Neuron (in vitro differentiated cells): ENCODE data around the gene LIPT1.
A peak's percentile ranks its signal among the peaks of the same experiment; 100 is the strongest.
"Not testable (repeated sequence)": the region's sequence is repeated elsewhere in the genome, so short reads cannot be mapped to it uniquely, and the experiment has no call there.

Source experiments
- H2AFZ ChIP-seq: one replicate; pipeline ENCODE4 v1.6.1; 2013; ENCODE audit warnings: low read depth, mild to moderate bottlenecking, inconsistent platforms, low read length, moderate library complexity
- H3K27me3 ChIP-seq: one replicate; pipeline ENCODE4 v1.6.1; 2013; ENCODE audit warnings: low read length; ENCODE audit not compliant: insufficient read depth
- H3K36me3 ChIP-seq: one replicate; pipeline ENCODE4 v1.6.1; 2013; ENCODE audit warnings: low read length; ENCODE audit not compliant: insufficient read depth
- H3K4me1 ChIP-seq: one replicate; pipeline ENCODE4 v1.6.1; 2013; ENCODE audit warnings: low read length; ENCODE audit not compliant: insufficient read depth
- H3K4me3 ChIP-seq: 2 replicates; pipeline ENCODE4 v1.5.1; 2013; ENCODE audit warnings: mild to moderate bottlenecking, low read length, moderate library complexity
- H3K9me3 ChIP-seq: one replicate; pipeline ENCODE4 v1.6.1; 2013; ENCODE audit warnings: low read length

Gene LIPT1

GRCh38 chr2:99154643-99155536, at the start of gene LIPT1, which contains the start of gene TSGA10:
Gene LIPT1, plus strand, starts transcription at chr2:99154967. Its CDS starts 6,991 bp downstream, at chr2:99161958.
Gene TSGA10, minus strand, starts transcription at chr2:99154942. Its CDS starts 45,503 bp downstream, at chr2:99109439.
- Histone ChIP-seq H3K4me3 (peak within 1 kb of the TSS; percentile 86), H2AFZ (peak within 1 kb of the TSS; percentile 92), H3K9me3 (no peaks in the 10 kb centered on the region), H3K27me3 (no peaks in the 10 kb centered on the region), H3K4me1 (peaks cover 8% of the 10 kb centered on the region), H3K36me3 (peaks cover 6% of the 10 kb centered on the region)

DNA sequence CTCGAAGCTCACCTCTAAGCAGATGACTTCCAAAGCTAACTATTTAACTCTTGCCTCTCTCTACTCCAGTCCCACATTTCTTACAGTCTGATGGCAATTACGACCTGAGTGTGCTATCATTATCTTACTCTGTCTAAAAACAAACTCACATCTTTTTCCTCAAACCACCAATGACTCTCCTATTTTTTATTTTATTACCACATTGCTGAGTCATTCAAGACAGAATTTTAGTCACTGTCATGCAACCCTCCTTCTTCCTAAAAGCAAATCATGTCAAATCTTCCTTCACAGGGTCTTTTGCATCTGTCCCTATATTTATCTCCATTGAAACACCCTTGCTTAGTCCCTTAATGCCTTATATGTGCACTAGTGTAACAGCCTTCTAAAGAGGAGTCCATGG, 47.9 kb upstream of the LIPT1 start:
- Histone ChIP-seq H3K4me1 (no peaks in the 10 kb centered on the region), H2AFZ (no peak overlapping the region), H3K4me3 (no peak overlapping the region), H3K9me3 (no peaks in the 10 kb centered on the region), H3K36me3 (no peaks in the 10 kb centered on the region), H3K27me3 (no peaks in the 10 kb centered on the region)

- no peaks in the 10 kb centered on the region for H3K27me3 ChIP-seq
- no peak overlapping the region for H3K4me3 ChIP-seq
- no peaks in the 10 kb centered on the region for H3K36me3 ChIP-seq
- peaks cover 2% of the 10 kb centered on the region for H3K4me1 ChIP-seq
- H2AFZ ChIP-seq = no peak overlapping the region
- H3K9me3 ChIP-seq = no peaks in the 10 kb centered on the region
Observed at GRCh38 chr2:99111236-99111635, 43.5 kb upstream of the LIPT1 start.

DNA sequence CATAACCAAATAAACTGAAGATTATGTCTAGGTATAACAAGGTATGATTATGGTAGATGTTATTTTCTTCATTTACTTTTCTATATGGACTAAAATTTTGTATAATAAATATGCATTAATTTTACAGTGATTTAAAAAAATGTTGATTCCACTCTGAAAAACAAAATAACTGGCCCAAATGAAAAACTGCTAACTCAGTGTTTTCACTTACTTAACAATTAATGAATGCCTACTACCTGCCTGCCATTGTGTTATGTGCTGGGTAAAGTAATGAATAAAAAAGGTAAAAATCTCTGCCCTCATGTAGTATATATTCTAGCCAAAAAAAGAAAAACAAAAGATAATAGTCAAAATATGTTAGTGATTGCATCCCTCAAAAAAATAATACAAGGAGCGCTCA, 42.8 kb upstream of the LIPT1 start:
- no peaks in the 10 kb centered on the region for H3K27me3 ChIP-seq
- no peak overlapping the region for H2AFZ ChIP-seq
- H3K9me3 ChIP-seq = no peaks in the 10 kb centered on the region
- H3K4me3 ChIP-seq = no peak overlapping the region
- H3K4me1 ChIP-seq = peaks cover 2% of the 10 kb centered on the region
- no peaks in the 10 kb centered on the region for H3K36me3 ChIP-seq

DNA sequence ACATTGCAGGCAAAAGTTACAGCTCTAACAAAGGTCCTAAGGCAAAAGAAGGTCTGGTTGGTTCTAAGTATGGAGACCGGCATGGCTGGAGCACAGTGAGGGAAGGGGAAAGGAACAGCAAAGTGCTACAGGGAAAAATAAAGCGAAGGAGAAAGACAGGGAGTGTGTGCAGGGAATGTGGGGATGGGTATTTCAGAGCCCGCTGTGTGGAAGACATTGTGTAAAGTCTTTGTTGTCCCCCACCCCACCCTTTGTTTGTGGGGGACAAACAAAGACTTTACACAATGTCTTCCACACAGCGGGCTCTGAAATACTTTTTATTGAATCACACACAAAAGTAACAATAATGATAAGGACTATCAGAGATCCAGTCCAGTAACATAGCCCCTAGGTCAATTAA, 42.1 kb upstream of the LIPT1 start:
- H3K4me3 ChIP-seq = no peak overlapping the region
- H3K36me3 ChIP-seq = no peaks in the 10 kb centered on the region
- H3K4me1 ChIP-seq = peaks cover 2% of the 10 kb centered on the region
- H3K27me3 ChIP-seq = no peaks in the 10 kb centered on the region
- H2AFZ ChIP-seq = no peak overlapping the region
- no peaks in the 10 kb centered on the region for H3K9me3 ChIP-seq

DNA sequence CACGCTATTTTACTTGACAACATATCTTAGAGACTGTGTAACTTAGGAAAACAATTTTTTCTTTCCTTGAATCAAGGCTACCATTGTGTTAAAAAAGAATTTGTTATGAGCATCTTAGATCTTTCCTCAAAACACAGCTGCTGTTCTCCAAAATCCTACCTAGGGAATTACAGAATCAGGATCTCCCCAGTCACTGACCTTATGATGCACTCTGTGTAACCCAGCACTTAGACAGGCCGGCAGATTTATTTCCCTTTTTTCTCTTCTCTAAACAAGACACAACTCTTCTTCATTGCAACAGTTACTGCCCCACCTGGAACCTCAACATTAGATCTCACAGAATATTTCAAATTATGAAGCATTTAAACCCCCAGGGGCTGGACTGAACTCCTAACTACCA, 26.8 kb upstream of the LIPT1 start:
- H3K9me3 ChIP-seq = no peaks in the 10 kb centered on the region
- H2AFZ ChIP-seq = no peak overlapping the region
- no peaks in the 10 kb centered on the region for H3K36me3 ChIP-seq
- H3K4me1 ChIP-seq = peaks cover 5% of the 10 kb centered on the region
- no peaks in the 10 kb centered on the region for H3K27me3 ChIP-seq
- no peak overlapping the region for H3K4me3 ChIP-seq

DNA sequence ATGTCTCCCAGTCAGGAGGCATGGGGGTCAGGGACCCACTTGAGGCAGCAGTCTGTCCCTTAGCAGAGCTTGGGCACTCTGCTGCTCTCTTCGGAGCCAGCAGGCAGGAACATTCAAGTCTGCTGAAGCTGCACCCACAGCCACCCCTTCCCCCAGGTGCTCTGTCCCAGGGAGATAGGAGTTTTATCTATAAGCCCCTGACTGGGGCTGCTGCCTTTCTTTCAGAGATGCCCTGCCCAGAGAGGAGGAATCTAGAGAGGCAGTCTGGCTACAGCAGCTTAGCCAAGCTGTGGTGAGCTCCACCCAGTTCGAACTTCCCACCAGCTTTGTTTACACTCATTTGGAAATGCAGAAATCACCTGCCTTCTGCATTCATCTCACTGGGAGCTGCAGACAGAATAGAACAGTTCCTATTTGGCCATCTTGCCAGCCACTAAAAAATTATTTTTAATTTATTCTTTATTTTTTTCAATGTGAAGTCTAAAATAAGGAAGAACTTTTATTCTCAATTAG, 19.7 kb upstream of the LIPT1 start:
- not testable (repeated sequence) for H3K4me1 ChIP-seq, H3K27me3 ChIP-seq, H2AFZ ChIP-seq, H3K36me3 ChIP-seq, H3K9me3 ChIP-seq, H3K4me3 ChIP-seq

DNA sequence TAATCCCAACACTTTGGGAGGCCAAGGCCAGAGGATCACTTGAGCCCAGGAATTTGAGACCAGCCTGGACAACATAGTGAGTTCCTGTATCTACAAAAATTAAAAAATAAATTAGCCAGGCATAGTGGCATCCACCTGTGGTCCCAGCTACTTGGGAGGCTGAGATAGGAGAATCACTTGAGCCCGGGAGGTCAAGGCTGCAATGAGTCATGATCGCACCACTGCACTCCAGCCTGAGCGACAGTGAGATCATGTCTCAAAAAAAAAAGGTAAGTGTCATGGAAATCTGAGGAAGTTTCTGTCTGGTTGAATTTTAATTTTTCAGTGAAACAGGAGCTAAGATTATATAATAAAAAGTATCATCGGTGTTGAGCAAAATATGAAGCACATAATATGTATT, 15.8 kb upstream of the LIPT1 start:
- H3K9me3 ChIP-seq = no peaks in the 10 kb centered on the region
- peaks cover 13% of the 10 kb centered on the region for H3K4me1 ChIP-seq
- no peaks in the 10 kb centered on the region for H3K27me3 ChIP-seq
- H3K4me3 ChIP-seq = no peak overlapping the region
- no peaks in the 10 kb centered on the region for H3K36me3 ChIP-seq
- H2AFZ ChIP-seq = no peak overlapping the region

- Histone ChIP-seq H3K4me1 (peaks cover 13% of the 10 kb centered on the region), H3K27me3 (no peaks in the 10 kb centered on the region), H3K9me3 (no peaks in the 10 kb centered on the region), H2AFZ (peak overlapping the region; percentile 79), H3K36me3 (no peaks in the 10 kb centered on the region), H3K4me3 (peak overlapping the region; percentile 83)
Observed at GRCh38 chr2:99140056-99140859, 14.5 kb upstream of the LIPT1 start.

- peaks cover 13% of the 10 kb centered on the region for H3K4me1 ChIP-seq
- H3K9me3 ChIP-seq = no peaks in the 10 kb centered on the region
- no peaks in the 10 kb centered on the region for H3K27me3 ChIP-seq
- H3K36me3 ChIP-seq = no peaks in the 10 kb centered on the region
- peak overlapping the region; percentile 79 for H2AFZ ChIP-seq
- H3K4me3 ChIP-seq = peak overlapping the region; percentile 83
Observed at GRCh38 chr2:99140860-99141109, 14.0 kb upstream of the LIPT1 start.

- H3K36me3 ChIP-seq = no peaks in the 10 kb centered on the region
- peak within 1 kb of the TSS; percentile 79 for H2AFZ ChIP-seq
- no peaks in the 10 kb centered on the region for H3K9me3 ChIP-seq
- peak within 1 kb of the TSS; percentile 83 for H3K4me3 ChIP-seq
- no peaks in the 10 kb centered on the region for H3K27me3 ChIP-seq
- H3K4me1 ChIP-seq = peaks cover 13% of the 10 kb centered on the region
Observed at GRCh38 chr2:99141110-99142108, 13.4 kb upstream of the LIPT1 start, which contains the start of gene C2orf15. Gene C2orf15, plus strand, starts transcription at chr2:99141707. Its CDS starts 8,852 bp downstream, at chr2:99150559.

- H2AFZ ChIP-seq = no peak overlapping the region
- H3K9me3 ChIP-seq = no peaks in the 10 kb centered on the region
- no peak overlapping the region for H3K4me3 ChIP-seq
- no peaks in the 10 kb centered on the region for H3K36me3 ChIP-seq
- no peaks in the 10 kb centered on the region for H3K27me3 ChIP-seq
- peaks cover 3% of the 10 kb centered on the region for H3K4me1 ChIP-seq
Observed at GRCh38 chr2:99150706-99151105, 4.1 kb upstream of the LIPT1 start.
